ENCODE results near the gene SF3B5.
"Not testable (repeated sequence)": the region's sequence is repeated elsewhere in the genome, so short reads cannot be mapped to it uniquely, and the experiment has no call there.

DNA sequence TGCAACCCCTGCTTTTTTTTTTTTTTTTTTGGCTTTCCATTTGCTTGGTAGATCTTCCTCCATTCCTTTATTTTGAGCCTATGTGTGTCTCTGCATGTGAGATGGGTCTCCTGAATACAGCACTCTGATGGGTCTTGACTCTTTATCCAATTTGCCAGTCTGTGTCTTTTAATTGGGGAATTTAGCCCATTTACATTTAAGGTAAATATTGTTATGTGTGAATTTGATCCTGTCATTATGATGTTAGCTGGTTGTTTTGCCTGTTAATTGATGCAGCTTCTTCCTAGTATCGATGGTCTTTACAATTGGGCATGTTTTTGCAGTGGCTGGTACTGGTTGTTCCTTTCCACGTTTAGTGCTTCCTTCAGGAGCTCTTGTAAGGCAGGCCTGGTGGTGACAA lies 50.4 kb downstream of the SF3B5 start:
- not testable (repeated sequence) for TF ChIP-seq POLR2A, EP300, POLR2AphosphoS5 (IDR thresholded peaks at IDR 0.05)
- TF ChIP-seq, protein P1, sequence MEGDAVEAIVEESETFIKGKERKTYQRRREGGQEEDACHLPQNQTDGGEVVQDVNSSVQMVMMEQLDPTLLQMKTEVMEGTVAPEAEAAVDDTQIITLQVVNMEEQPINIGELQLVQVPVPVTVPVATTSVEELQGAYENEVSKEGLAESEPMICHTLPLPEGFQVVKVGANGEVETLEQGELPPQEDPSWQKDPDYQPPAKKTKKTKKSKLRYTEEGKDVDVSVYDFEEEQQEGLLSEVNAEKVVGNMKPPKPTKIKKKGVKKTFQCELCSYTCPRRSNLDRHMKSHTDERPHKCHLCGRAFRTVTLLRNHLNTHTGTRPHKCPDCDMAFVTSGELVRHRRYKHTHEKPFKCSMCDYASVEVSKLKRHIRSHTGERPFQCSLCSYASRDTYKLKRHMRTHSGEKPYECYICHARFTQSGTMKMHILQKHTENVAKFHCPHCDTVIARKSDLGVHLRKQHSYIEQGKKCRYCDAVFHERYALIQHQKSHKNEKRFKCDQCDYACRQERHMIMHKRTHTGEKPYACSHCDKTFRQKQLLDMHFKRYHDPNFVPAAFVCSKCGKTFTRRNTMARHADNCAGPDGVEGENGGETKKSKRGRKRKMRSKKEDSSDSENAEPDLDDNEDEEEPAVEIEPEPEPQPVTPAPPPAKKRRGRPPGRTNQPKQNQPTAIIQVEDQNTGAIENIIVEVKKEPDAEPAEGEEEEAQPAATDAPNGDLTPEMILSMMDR (IDR thresholded peaks at IDR 0.05), result not testable (repeated sequence)
